ENCODE results near the gene POU2AF3.

POU2AF3 gene

DNA sequence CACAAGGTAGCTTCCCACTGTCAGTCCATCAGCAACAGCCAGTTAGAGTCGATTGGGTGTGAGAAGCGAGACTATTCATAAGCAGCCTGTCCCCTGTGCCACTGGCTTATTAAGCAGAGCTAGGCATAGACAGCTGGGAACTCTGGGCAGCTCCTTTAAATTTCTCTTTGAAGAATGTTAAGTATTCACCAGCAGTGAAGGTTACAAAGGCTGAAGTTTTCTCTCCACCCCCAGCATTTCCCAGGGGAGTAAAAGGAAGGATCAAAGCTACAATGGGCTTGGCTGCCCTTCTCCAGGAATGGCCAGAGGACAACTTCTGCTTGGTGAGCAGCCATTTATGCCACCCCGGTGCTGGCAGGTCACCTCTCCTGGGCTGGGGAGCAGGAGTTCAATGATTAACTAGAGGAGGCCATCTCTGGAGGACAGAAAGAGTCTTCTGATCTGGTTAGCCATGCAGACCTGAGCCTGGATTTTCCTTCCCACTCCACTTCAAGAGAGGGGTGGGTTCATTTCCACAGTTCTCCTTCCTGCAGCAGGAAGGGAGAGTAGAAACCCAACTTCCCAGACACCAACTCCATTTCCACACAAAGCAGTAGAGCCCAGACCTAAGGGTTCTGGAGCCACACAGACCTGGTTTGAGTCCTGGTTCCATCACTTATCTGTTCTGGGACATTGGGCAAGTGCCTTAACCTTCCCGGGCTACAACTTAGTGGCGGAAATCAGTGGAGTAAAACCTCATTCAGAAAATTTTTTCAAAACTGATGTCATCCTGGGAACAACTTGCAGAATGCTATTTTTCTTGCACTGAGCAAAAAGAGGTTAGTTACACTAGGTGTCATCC, 22.6 kb downstream of the POU2AF3 start:
- no peak overlapping the region for H3K27ac ChIP-seq
- TF ChIP-seq, protein P1, sequence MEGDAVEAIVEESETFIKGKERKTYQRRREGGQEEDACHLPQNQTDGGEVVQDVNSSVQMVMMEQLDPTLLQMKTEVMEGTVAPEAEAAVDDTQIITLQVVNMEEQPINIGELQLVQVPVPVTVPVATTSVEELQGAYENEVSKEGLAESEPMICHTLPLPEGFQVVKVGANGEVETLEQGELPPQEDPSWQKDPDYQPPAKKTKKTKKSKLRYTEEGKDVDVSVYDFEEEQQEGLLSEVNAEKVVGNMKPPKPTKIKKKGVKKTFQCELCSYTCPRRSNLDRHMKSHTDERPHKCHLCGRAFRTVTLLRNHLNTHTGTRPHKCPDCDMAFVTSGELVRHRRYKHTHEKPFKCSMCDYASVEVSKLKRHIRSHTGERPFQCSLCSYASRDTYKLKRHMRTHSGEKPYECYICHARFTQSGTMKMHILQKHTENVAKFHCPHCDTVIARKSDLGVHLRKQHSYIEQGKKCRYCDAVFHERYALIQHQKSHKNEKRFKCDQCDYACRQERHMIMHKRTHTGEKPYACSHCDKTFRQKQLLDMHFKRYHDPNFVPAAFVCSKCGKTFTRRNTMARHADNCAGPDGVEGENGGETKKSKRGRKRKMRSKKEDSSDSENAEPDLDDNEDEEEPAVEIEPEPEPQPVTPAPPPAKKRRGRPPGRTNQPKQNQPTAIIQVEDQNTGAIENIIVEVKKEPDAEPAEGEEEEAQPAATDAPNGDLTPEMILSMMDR (conservative IDR thresholded peaks at IDR 0.05): no peak
- no peak for TF ChIP-seq ZFX (IDR thresholded peaks at IDR 0.05)

DNA sequence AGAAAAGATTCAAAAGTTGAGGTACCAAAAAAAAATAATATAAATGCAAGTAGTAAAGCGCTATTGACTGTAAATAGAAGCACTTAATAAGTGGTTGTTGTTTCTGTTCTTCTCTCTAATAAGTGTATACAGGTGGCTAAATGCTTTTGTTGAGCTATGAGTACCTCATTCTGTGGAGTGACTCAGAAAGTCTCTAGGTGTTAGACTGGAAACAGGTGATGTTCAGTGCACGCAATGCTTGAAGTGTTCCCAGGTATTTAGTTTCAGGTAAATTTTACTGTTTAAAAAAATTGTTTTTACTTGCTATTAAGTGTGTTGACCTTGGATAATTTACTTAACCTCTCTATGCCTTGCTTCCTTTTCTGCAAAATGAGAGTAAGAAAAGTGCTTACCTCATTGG, 24.2 kb downstream of the POU2AF3 start:
- H3K27ac ChIP-seq: no peak overlapping the region
- TF ChIP-seq, protein P1 (conservative IDR thresholded peaks at IDR 0.05): no peak
- no peak for TF ChIP-seq ZFX (IDR thresholded peaks at IDR 0.05)

DNA sequence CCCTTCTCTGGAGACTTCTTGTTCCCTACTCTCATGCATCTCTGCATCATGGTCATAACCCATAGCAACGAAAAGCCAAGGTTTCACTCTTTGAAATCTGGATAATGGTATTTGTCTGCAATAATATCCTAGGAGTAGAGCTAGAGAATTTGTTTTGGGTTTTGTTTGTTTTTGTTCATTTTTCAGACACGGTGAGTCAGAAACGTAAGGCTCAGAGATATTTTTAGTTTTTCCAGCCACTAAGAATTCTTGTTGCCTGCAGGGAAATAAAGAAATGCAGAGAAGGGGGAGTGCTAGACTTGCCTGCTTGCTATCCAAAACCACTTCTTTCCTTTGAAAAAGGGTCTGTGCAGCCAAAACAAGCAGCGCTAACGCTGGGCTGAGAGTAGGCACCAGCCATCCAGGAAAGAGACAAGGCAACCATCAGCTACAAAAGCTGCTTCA, 26.0 kb downstream of the POU2AF3 start:
- no peak overlapping the region for H3K27ac ChIP-seq
- TF ChIP-seq, protein P1 (conservative IDR thresholded peaks at IDR 0.05): no peak
- no peak for TF ChIP-seq ZFX (IDR thresholded peaks at IDR 0.05)

DNA sequence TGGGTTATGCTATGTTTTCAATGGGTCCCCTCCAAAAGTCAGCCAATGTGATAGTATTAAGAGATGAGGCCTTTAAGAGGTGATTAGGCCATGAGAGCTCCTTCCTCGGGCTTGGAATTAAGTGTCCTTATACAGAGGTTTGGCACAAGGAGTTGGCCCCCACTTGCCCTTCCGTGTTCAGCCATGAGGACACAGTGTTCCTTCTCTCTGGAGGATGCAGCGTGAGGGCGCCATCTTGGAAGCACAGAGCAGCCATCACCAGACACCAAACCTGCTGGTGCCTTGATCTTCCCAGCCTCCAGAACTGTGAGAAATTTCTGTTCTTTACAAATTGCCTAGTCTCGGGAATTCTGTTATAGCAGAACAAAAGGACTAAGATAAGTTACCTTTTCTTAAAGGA, 26.9 kb downstream of the POU2AF3 start:
- TF ChIP-seq, protein P1 (conservative IDR thresholded peaks at IDR 0.05): no peak
- TF ChIP-seq ZFX (IDR thresholded peaks at IDR 0.05): no peak
- H3K27ac ChIP-seq: no peak overlapping the region

DNA sequence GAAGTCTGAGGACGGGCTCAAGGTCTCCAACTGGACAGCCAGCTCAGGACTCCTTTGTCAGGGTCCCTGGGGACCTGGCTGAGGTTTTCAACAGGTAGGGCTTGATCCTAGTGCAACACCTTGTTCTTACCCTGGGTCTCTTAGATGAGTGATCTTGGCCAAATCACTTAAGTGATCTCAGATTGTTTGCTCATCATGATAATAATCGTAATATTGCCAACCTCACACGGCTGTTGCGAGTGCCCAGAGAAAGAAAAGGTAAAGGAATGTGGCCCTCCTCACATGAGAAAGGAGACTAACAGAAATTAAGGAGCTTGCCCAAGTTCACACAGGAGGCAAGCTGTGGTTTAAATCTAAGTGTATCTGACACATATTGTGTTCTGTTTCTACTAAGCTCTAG, 28.5 kb downstream of the POU2AF3 start:
- TF ChIP-seq, protein P1 (conservative IDR thresholded peaks at IDR 0.05): no peak
- no peak for TF ChIP-seq ZFX (IDR thresholded peaks at IDR 0.05)
- H3K27ac ChIP-seq: peak overlapping the region; percentile 66

DNA sequence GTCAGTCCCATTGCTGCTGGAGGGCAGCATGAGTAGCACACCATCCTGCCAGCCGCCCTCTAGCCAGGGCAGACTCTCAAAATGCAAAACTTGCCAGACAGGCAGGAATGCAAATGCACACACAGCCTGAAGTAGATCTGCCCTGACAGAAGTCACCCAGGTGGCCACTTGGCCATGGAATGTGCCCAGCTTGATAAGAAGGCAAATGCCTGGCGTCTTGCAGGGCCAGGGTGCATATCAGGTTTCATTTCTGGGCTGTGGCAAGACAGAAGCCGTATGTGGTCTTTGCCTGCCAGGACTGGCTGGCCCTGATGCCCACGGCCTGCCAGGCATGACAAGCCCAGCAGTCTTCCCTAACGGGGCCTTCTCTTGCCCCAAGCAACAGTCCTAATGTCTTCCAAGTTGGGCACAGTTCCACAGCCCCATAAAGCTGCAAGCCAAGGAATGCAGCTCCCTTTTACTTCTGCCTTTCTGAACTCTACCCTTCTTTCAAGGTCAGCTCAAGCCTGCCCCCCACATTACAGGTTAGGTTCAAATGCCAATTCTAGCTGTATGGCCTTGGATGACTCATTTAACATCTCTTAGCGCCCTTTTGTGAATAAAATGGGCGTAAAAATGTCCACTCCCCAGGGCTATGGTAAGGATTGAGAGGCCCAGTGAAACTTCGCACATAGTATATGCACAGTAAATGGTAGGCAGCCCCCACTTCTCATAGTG, 29.7 kb downstream of the POU2AF3 start:
- H3K27ac ChIP-seq: peak overlapping the region; percentile 66
- no peak for TF ChIP-seq ZFX (IDR thresholded peaks at IDR 0.05)
- TF ChIP-seq, protein P1 (conservative IDR thresholded peaks at IDR 0.05): no peak
